Endothelial cell of umbilical vein (primary cell): Measurements from ENCODE around the gene PDE4B. TPM values are rescaled to one million over a fixed set of nuclear protein-coding genes. Genes with fewer than 3 reads are reported as not detected.

Experiments used
- BruUV-seq: library from RNA; stranded (reverse); fragments of 400-500 nt; replicated peaks from 2 replicates; lab custom pipeline; 2021; lab: Mats Ljungman, UMichigan
- CTCF ChIA-PET: fragments of 300-600, 350-600 bp; sonication (Branson Sonifier 250); formaldehyde crosslinking; loops from one replicate; lab custom pipeline; 2021; ENCODE audit warnings: antibody characterized with exemption, inconsistent platforms; lab: Charles Lee
- POLR2A ChIA-PET: fragments of 300-600, 350-600 bp; sonication (Branson Sonifier 250); formaldehyde crosslinking; loops from one replicate; lab custom pipeline; 2021; ENCODE audit warnings: antibody characterized with exemption, inconsistent platforms; lab: Charles Lee
- DNase-seq: peaks from one replicate; pipeline ENCODE4 v3.0.0-alpha.2; 2011; ENCODE audit warnings: low read depth, low spot score
- FAIRE-seq: peaks from 2 replicates; lab custom pipeline; 2011; peaks lifted over from hg19 to GRCh38; lab: Jason Lieb, UNC
- H2AFZ ChIP-seq: 2 replicates; pipeline ENCODE4 v1.6.0; 2012; ENCODE audit warnings: low read depth, low read length, control low read depth, inconsistent platforms
- H3K27ac ChIP-seq: 2 replicates; pipeline ENCODE4 v1.5.1; 2011; ENCODE audit warnings: low read depth, mild to moderate bottlenecking, control low read depth, low read length, moderate library complexity; ENCODE audit not compliant: insufficient read depth
- H3K27me3 ChIP-seq, 2 experiments: 2 replicates each; pipeline versions ENCODE4 v1.6.0 to v1.6.1; 2011; ENCODE audit warnings: low read length in 2 of 2, mixed read lengths in 1 of 2; ENCODE audit not compliant: control insufficient read depth in 2 of 2, insufficient read depth in 2 of 2
- H3K36me3 ChIP-seq, 2 experiments: 2 replicates in 1 of 2; 3 replicates in 1 of 2; pipeline ENCODE4 v1.5.1; 2011; ENCODE audit warnings: low read length in 2 of 2, mild to moderate bottlenecking in 1 of 2, moderate library complexity in 1 of 2; ENCODE audit not compliant: control insufficient read depth in 2 of 2, insufficient read depth in 2 of 2; ENCODE audit errors: extremely low read depth in 1 of 2
- H3K4me1 ChIP-seq: 3 replicates; pipeline ENCODE4 v1.5.1; 2011; ENCODE audit warnings: mild to moderate bottlenecking, low read length; ENCODE audit not compliant: control insufficient read depth, insufficient read depth; ENCODE audit errors: extremely low read depth
- H3K4me2 ChIP-seq: 2 replicates; pipeline ENCODE4 v1.6.1; 2011; ENCODE audit warnings: low read length, control low read depth, mixed read lengths; ENCODE audit not compliant: insufficient read depth
- H3K4me3 ChIP-seq, 3 experiments: fragments of 200-600 bp in 1 of 3; sonication (generic), shearing (Covaris generic) in 1 of 3; replicated peaks in 1 of 3; 2 replicates each; pipeline ENCODE4 v1.5.1; 2011 to 2016; ENCODE audit warnings: control low read depth in 3 of 3, low read length in 3 of 3, mild to moderate bottlenecking in 2 of 3, inconsistent platforms in 1 of 3, low read depth in 1 of 3, moderate library complexity in 1 of 3; ENCODE audit not compliant: insufficient read depth in 1 of 3
- H3K79me2 ChIP-seq: 2 replicates; pipeline ENCODE4 v1.6.0; 2012; ENCODE audit warnings: low read length, inconsistent platforms; ENCODE audit not compliant: control insufficient read depth, insufficient read depth
- H3K9ac ChIP-seq: replicated peaks from 2 replicates; pipeline ENCODE3; 2011; ENCODE audit warnings: low read length, control low read depth; ENCODE audit not compliant: insufficient read depth; ENCODE audit errors: extremely low read depth
- H3K9me1 ChIP-seq: replicated peaks from 3 replicates; pipeline ENCODE4 v1.6.0; 2011; ENCODE audit warnings: mild to moderate bottlenecking, low read length; ENCODE audit not compliant: control insufficient read depth, insufficient read depth; ENCODE audit errors: extremely low read depth
- H3K9me3 ChIP-seq: replicated peaks from 2 replicates; pipeline ENCODE4 v1.5.1; 2012; ENCODE audit warnings: low read length, inconsistent platforms; ENCODE audit not compliant: control insufficient read depth, insufficient read depth
- H4K20me1 ChIP-seq: replicated peaks from 2 replicates; pipeline ENCODE3; 2011; ENCODE audit warnings: mild to moderate bottlenecking, low read length; ENCODE audit not compliant: control insufficient read depth, insufficient read depth; ENCODE audit errors: extremely low read depth
- CTCF ChIP-seq, 2 donors: IDR thresholded peaks; 1 replicate in 1 of 2; 2 replicates in 1 of 2; pipeline ENCODE4 v1.5.1; 2011; ENCODE audit warnings: low read length in 2 of 2, mild to moderate bottlenecking in 2 of 2, moderate library complexity in 2 of 2, control low read depth in 1 of 2, inconsistent platforms in 1 of 2, low read depth in 1 of 2; ENCODE audit not compliant: insufficient read depth in 1 of 2; ENCODE audit errors: extremely low read depth in 1 of 2
- EZH2 ChIP-seq: IDR thresholded peaks from 2 replicates; pipeline ENCODE4 v1.6.1; 2012; ENCODE audit warnings: borderline replicate concordance, low read depth, mild to moderate bottlenecking, moderate library complexity, low read length, inconsistent platforms; ENCODE audit not compliant: severe bottlenecking
- FOS ChIP-seq: IDR thresholded peaks from 2 replicates; pipeline ENCODE4 v1.6.1; 2011; ENCODE audit warnings: mild to moderate bottlenecking, low read length, moderate library complexity, borderline replicate concordance; ENCODE audit not compliant: insufficient read depth
- GATA2 ChIP-seq: IDR thresholded peaks from 2 replicates; pipeline ENCODE4 v1.7.0; 2011; ENCODE audit warnings: low read depth, mild to moderate bottlenecking, moderate library complexity, mixed read lengths, low read length; ENCODE audit not compliant: insufficient read length, insufficient read depth
- JUN ChIP-seq: IDR thresholded peaks from 2 replicates; pipeline ENCODE4 v1.6.1; 2011; ENCODE audit warnings: borderline replicate concordance, low read depth; ENCODE audit not compliant: insufficient read length, insufficient read depth
- MAX ChIP-seq: IDR thresholded peaks from 2 replicates; pipeline ENCODE4 v1.6.1; 2011; ENCODE audit not compliant: insufficient read depth, insufficient read length
- MYC ChIP-seq: IDR thresholded peaks from one replicate; pipeline ENCODE4 v1.6.1; 2011; ENCODE audit warnings: mild to moderate bottlenecking, low read depth, low read length
- POLR2A ChIP-seq: IDR thresholded peaks from 2 replicates; pipeline ENCODE4 v1.6.1; 2012; ENCODE audit warnings: low read depth, mild to moderate bottlenecking, control low read depth, low read length
- POLR2AphosphoS5 ChIP-seq: IDR thresholded peaks from 2 replicates; pipeline ENCODE4 v1.6.1; 2012; ENCODE audit warnings: low read depth, mild to moderate bottlenecking, control low read depth, low read length, moderate library complexity; ENCODE audit not compliant: insufficient read depth
- dilution Hi-C: fragments of 300-500 bp; cut with MboI; formaldehyde crosslinking; loops from one replicate; pipeline ENCODE4 v1.15.0; 2019; ENCODE audit warnings: low sequenced_read_pairs; ENCODE audit not compliant: extremely low pct_ligation_motif_present
- intact Hi-C: fragments of 100-400 bp; cut with micrococcal nuclease; formaldehyde crosslinking; loops from one replicate; pipeline ENCODE4 v1.10.0; 2022
- polyA plus RNA-seq, 4 experiments: library from polyadenylated mRNA; depleted of rRNA in 3 of 4; stranded (reverse) in 3 of 4; unstranded in 1 of 4; fragments of >200 nt; gene quantifications; 2 replicates each; pipeline versions ENCODE4 v1.2.1 to v1.2.3, GENCODE V29; 2011 to 2012; ENCODE audit warnings: missing spikeins in 1 of 4
- total RNA-seq: library from RNA; stranded (reverse); gene quantifications from 2 replicates; pipeline ENCODE4 v1.2.3, GENCODE V29; 2021

PDE4B gene
- total and polyA plus RNA-seq, 2 donors (not counting 3 experiments of a cell fraction or from before 2014, with no cell fraction given) = 63.5 to 69.8 TPM

GRCh38 chr1:65844821-65845534, 52.3 kb downstream of the PDE4B start:
- Histone ChIP-seq H3K27me3 (no peaks in the 10 kb centered on the region), H3K9ac (no peak overlapping the region), H3K4me3 (no peak overlapping the region), H3K36me3 (no peaks in the 10 kb centered on the region), H3K4me2 (no peak overlapping the region), H3K79me2 (no peaks in the 10 kb centered on the region), H3K27ac (no peak overlapping the region), H2AFZ (no peak overlapping the region), H3K9me3 (no peaks in the 10 kb centered on the region), H3K9me1 (no peaks in the 10 kb centered on the region), H3K4me1 (no peaks in the 10 kb centered on the region), H4K20me1 (no peaks in the 10 kb centered on the region)
- dilution Hi-C loops = no loop called here
- CTCF ChIA-PET = interaction anchor here (0.6 to 1.3 kb wide), 4 partner anchors 8 to 12 kb away, joined by 3 to 5 read pairs (median 3); no protein-coding TSS in a partner anchor
- TF ChIP-seq POLR2A (no peak), FOS (no peak), JUN (no peak), EZH2 (no peak), CTCF (IDR thresholded peaks at IDR 0.05; ENCODE audit: extremely low read depth in 1 of 2, insufficient read depth in 1 of 2, low read depth in 1 of 2, low read length in 2 of 2) (no peak), MYC (no peak), MAX (no peak), POLR2AphosphoS5 (no peak), GATA2 (no peak)
- no peak for FAIRE-seq
- BruUV-seq = no TSS peak
- intact Hi-C loops = no loop called here
- POLR2A ChIA-PET = no interaction called here
- DNase-seq = no peak
